ENCODE measurements around the gene SNAP25.

DNA sequence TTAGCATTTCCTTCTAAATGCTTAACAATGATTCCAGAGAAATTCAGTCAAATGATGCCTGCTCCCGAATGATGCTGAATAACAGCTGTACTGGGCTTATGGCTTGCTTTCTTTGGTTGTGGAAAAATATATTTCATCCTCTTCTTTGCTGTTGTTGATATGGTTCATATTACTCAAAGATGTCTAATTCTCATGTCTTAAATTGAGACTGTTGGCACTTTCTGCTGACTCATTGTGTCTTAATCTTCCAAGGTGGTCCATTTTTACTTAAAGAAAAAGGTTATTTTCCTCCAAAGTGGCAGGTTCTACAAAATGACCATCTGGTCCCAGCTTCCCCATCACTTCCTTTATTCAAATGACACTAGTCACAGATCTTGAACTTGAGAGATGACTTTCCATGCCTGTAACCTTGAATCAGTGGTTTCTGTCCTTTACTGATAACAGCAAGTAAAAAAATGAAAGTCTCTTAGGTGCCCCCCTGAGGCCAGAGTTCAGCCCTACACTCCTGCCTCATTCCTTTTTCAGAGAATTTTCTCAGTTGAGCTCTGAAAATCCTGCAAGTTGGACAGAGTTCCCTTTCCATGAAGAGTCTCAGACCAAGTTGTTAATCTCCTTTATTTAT, 6.9 kb downstream of the SNAP25 start:
- TF ChIP-seq SUZ12 (IDR thresholded peaks at IDR 0.05; ENCODE audit: extremely low read depth, insufficient read depth, insufficient read length), result no peak
- TF ChIP-seq YY1 (IDR thresholded peaks at IDR 0.05; ENCODE audit: insufficient read depth, insufficient read length), result no peak
